Lower leg skin (tissue), 4 donors: ENCODE results near the gene ARHGEF10L. TPM values are rescaled to one million over a fixed set of nuclear protein-coding genes. Genes with fewer than 3 reads are reported as not detected.

Experiments
- DNase-seq, 2 donors: peaks; one replicate each; pipeline ENCODE4 v3.0.0-alpha.2; 2019; ENCODE audit warnings: low spot score in 2 of 2
- H3K4me3 ChIP-seq: fragments of 200-600 bp; sonication (generic); 2 replicates; pipeline ENCODE4 v1.5.1; 2017; ENCODE audit warnings: mild to moderate bottlenecking, low read depth; ENCODE audit not compliant: poor library complexity, severe bottlenecking
- CTCF ChIP-seq, 3 donors: fragments of 450-650 bp; IDR thresholded peaks; one replicate each; pipeline ENCODE4 v1.5.1; 2016; ENCODE audit warnings: antibody characterized with exemption in 3 of 3, mild to moderate bottlenecking in 3 of 3, moderate library complexity in 2 of 3
- POLR2A ChIP-seq, 2 donors: fragments of 450-650 bp; IDR thresholded peaks; one replicate each; pipeline ENCODE4 v1.6.1; 2016 to 2017; ENCODE audit warnings: antibody characterized with exemption in 2 of 2, mild to moderate bottlenecking in 1 of 2, moderate library complexity in 1 of 2
- WGBS, 2 donors: methylation state at CpG; one replicate each; pipeline ENCODE4 v1.1.5; 2018; 5-methylcytosine and 5-hydroxymethylcytosine counted together
- intact Hi-C: fragments of 100-400 bp; cut with DNase I; formaldehyde crosslinking; loops from one replicate; pipeline ENCODE4 v1.15.0; 2023; ENCODE audit warnings: low total_unique reads
- total RNA-seq, 4 donors: library from RNA; depleted of rRNA; stranded (reverse); fragments of >200 nt; gene quantifications; one replicate each; pipeline ENCODE4 v1.1.0, GENCODE V29; 2016

The ARHGEF10L gene
- total RNA-seq, 4 donors from 2014 or later = 95.1 to 125 (median 114) TPM

GRCh38 chr1:17531682-17532487, 7.6 kb upstream of the ARHGEF10L start:
- DNase-seq = peak in 1 of 2 donors; percentile 88
- TF ChIP-seq CTCF (IDR thresholded peaks at IDR 0.05) (no peak), POLR2A (IDR thresholded peaks at IDR 0.05) (no peak)
- WGBS, 2 donors = 51 to 54% methylated on average over 8 of the region's 8 CpGs
- no peak overlapping the region for H3K4me3 ChIP-seq
- intact Hi-C loops = no loop called here

GRCh38 chr1:17533201-17533600, 6.3 kb upstream of the ARHGEF10L start:
- DNase-seq = no peak
- 86 to 96% methylated on average over 4 of the region's 4 CpGs for WGBS, 2 donors
- no peak overlapping the region for H3K4me3 ChIP-seq
- no peak for TF ChIP-seq CTCF (IDR thresholded peaks at IDR 0.05)
- no peak for TF ChIP-seq POLR2A (IDR thresholded peaks at IDR 0.05)
- intact Hi-C loops = no loop called here

GRCh38 chr1:17535300-17535936, 4.1 kb upstream of the ARHGEF10L start:
- 93 to 95% methylated on average over 8 of the region's 8 CpGs for WGBS, 2 donors
- no peak for TF ChIP-seq CTCF (IDR thresholded peaks at IDR 0.05)
- TF ChIP-seq POLR2A (IDR thresholded peaks at IDR 0.05) = no peak
- intact Hi-C loops = no loop called here
- no peak overlapping the region for H3K4me3 ChIP-seq
- no peak for DNase-seq

- WGBS, 2 donors = 18 to 36% methylated on average over 7 of the region's 7 CpGs
- H3K4me3 ChIP-seq = no peak overlapping the region
- intact Hi-C loops = no loop called here
- DNase-seq = no peak
- TF ChIP-seq POLR2A (IDR thresholded peaks at IDR 0.05) = no peak
- no peak for TF ChIP-seq CTCF (IDR thresholded peaks at IDR 0.05)
These were observed 1.5 kb upstream of the ARHGEF10L start for GRCh38 chr1:17538010-17538409.

GRCh38 chr1:17538428-17539117, 925 bp upstream of the ARHGEF10L start:
- WGBS, 2 donors = 24 to 29% methylated on average over 13 of the region's 13 CpGs
- TF ChIP-seq CTCF (IDR thresholded peaks at IDR 0.05) = no peak
- TF ChIP-seq POLR2A (IDR thresholded peaks at IDR 0.05) = no peak
- peak in 1 of 2 donors; percentile 88 for DNase-seq
- intact Hi-C loops = no loop called here
- H3K4me3 ChIP-seq = no peak overlapping the region
